Caco-2 (cell line): Measurements from ENCODE around the gene CENPP. TPM values are rescaled to one million over a fixed set of nuclear protein-coding genes. Genes with fewer than 3 reads are reported as not detected.

Source experiments
- BruUV-seq: library from RNA; stranded (reverse); fragments of 400-500 nt; replicated peaks from 2 replicates; lab custom pipeline; 2021; lab: Mats Ljungman, UMichigan
- CTCF ChIA-PET: fragments of 300-600 bp; sonication (Branson Sonifier 250); formaldehyde crosslinking; loops from one replicate; lab custom pipeline; 2022; ENCODE audit warnings: antibody characterized with exemption; lab: Charles Lee
- POLR2A ChIA-PET: fragments of 300-600 bp; sonication (Branson Sonifier 250); formaldehyde crosslinking; loops from one replicate; lab custom pipeline; 2022; ENCODE audit warnings: antibody characterized with exemption; lab: Charles Lee
- DNase-seq, 2 experiments: peaks; one replicate each; pipeline versions ENCODE4 v3.0.0 to v3.0.0-alpha.2; 2020 to 2022
- H3K27me3 ChIP-seq: replicated peaks from 2 replicates; pipeline ENCODE4 v1.6.0; 2011; ENCODE audit warnings: low read length; ENCODE audit not compliant: control insufficient read depth, insufficient read depth
- H3K36me3 ChIP-seq: 2 replicates; pipeline ENCODE4 v1.5.1; 2011; ENCODE audit warnings: low read length; ENCODE audit not compliant: control insufficient read depth, insufficient read depth
- H3K4me1 ChIP-seq: fragments of 250-450 bp; sonication (Bioruptor Pico); 2 replicates; pipeline ENCODE4 v1.5.1; 2020; ENCODE audit warnings: mild to moderate bottlenecking
- H3K4me3 ChIP-seq: 2 replicates; pipeline ENCODE4 v1.5.1; 2011; ENCODE audit warnings: low read depth, mild to moderate bottlenecking, control low read depth, low read length
- H3K9me3 ChIP-seq: fragments of 250-450 bp; sonication (Bioruptor Pico); 2 replicates; pipeline ENCODE4 v1.5.1; 2020; ENCODE audit warnings: mild to moderate bottlenecking, moderate library complexity
- H3K27ac Mint-ChIP-seq: one replicate; pipeline ENCODE4 v1.8.0; 2022; ENCODE audit warnings: mixed read lengths; ENCODE audit not compliant: unreplicated experiment
- H3K27me3 Mint-ChIP-seq: one replicate; pipeline ENCODE4 v1.8.0; 2022; ENCODE audit warnings: mixed read lengths; ENCODE audit not compliant: insufficient read depth, unreplicated experiment
- H3K36me3 Mint-ChIP-seq: one replicate; pipeline ENCODE4 v1.8.0; 2022; ENCODE audit warnings: mild to moderate bottlenecking, mixed read lengths; ENCODE audit not compliant: insufficient read depth, unreplicated experiment
- H3K4me1 Mint-ChIP-seq: one replicate; pipeline ENCODE4 v1.8.0; 2022; ENCODE audit warnings: low read depth, mixed read lengths; ENCODE audit not compliant: unreplicated experiment
- H3K4me3 Mint-ChIP-seq: one replicate; pipeline ENCODE4 v1.8.0; 2022; ENCODE audit warnings: mild to moderate bottlenecking, moderate library complexity, mixed read lengths; ENCODE audit not compliant: unreplicated experiment
- H3K9me3 Mint-ChIP-seq: one replicate; pipeline ENCODE4 v1.8.0; 2022; ENCODE audit warnings: mixed read lengths; ENCODE audit not compliant: unreplicated experiment
- CTCF ChIP-seq, 2 experiments: fragments of 200-600 bp in 1 of 2; IDR thresholded peaks; 1 replicate in 1 of 2; 2 replicates in 1 of 2; pipeline versions ENCODE4 v1.5.1 to v1.8.0; 2011 to 2022; ENCODE audit warnings: antibody characterized with exemption in 1 of 2, control low read depth in 1 of 2, inconsistent platforms in 1 of 2, low read depth in 1 of 2, low read length in 1 of 2, mild to moderate bottlenecking in 1 of 2, moderate library complexity in 1 of 2; ENCODE audit not compliant: insufficient read depth in 1 of 2, severe bottlenecking in 1 of 2, unreplicated experiment in 1 of 2
- intact Hi-C: fragments of 100-400 bp; cut with micrococcal nuclease; formaldehyde crosslinking; loops from one replicate; pipeline ENCODE4 v1.10.0; 2022; ENCODE audit not compliant: unreplicated experiment
- total RNA-seq: library from RNA; stranded (reverse); gene quantifications from 2 replicates; pipeline ENCODE4 v1.2.3, GENCODE V29; 2022

The CENPP gene
- total RNA-seq, 1 experiment from 2014 or later, result 7.6 TPM

- H3K36me3 Mint-ChIP-seq, result peaks cover 10% of the 10 kb centered on the region
- CTCF ChIA-PET, result interaction anchor here (0.7 kb wide), 1 partner anchor 479 kb away, joined by 4 read pairs; no protein-coding TSS in a partner anchor
Observed at GRCh38 chr9:92617951-92618510, 292.3 kb downstream of the CENPP start.

GRCh38 chr9:92618633-92619225 lies 293.0 kb downstream of the CENPP start:
- no peak overlapping the region for H3K4me3 Mint-ChIP-seq
- H3K36me3 Mint-ChIP-seq, result peaks cover 10% of the 10 kb centered on the region
- H3K9me3 Mint-ChIP-seq, result no peaks in the 10 kb centered on the region
- no peak overlapping the region for H3K27ac Mint-ChIP-seq
- no peak for TF ChIP-seq CTCF (IDR thresholded peaks at IDR 0.05; ENCODE audit: insufficient read depth in 1 of 2, low read depth in 1 of 2, low read length in 1 of 2, severe bottlenecking in 1 of 2, unreplicated experiment in 1 of 2)
- Histone ChIP-seq H3K36me3 (no peaks in the 10 kb centered on the region), H3K4me1 (no peaks in the 10 kb centered on the region), H3K9me3 (no peaks in the 10 kb centered on the region), H3K27me3 (no peaks in the 10 kb centered on the region), H3K4me3 (no peak overlapping the region)
- no TSS peak for BruUV-seq
- intact Hi-C loops, result no loop called here
- no peaks in the 10 kb centered on the region for H3K27me3 Mint-ChIP-seq
- ChIA-PET POLR2A (no interaction called here), CTCF (interaction anchor here (0.7 kb wide), 1 partner anchor 480 kb away, joined by 4 read pairs; no protein-coding TSS in a partner anchor)
- no peaks in the 10 kb centered on the region for H3K4me1 Mint-ChIP-seq
- no peak for DNase-seq

More at GRCh38 chr9:92617951-92618510, 292.3 kb downstream of the CENPP start:
- no peak for DNase-seq
- intact Hi-C loops, result no loop called here
- no peaks in the 10 kb centered on the region for H3K27me3 ChIP-seq
- no peak overlapping the region for H3K27ac Mint-ChIP-seq
- H3K4me3 Mint-ChIP-seq, result no peak overlapping the region
- H3K4me3 ChIP-seq, result no peak overlapping the region
- POLR2A ChIA-PET, result no interaction called here
- no peaks in the 10 kb centered on the region for H3K9me3 ChIP-seq
- no peaks in the 10 kb centered on the region for H3K36me3 ChIP-seq
- TF ChIP-seq CTCF (IDR thresholded peaks at IDR 0.05; ENCODE audit: insufficient read depth in 1 of 2, low read depth in 1 of 2, low read length in 1 of 2, severe bottlenecking in 1 of 2, unreplicated experiment in 1 of 2), result no peak
- no peaks in the 10 kb centered on the region for H3K27me3 Mint-ChIP-seq
- H3K4me1 Mint-ChIP-seq, result no peaks in the 10 kb centered on the region
- no peaks in the 10 kb centered on the region for H3K9me3 Mint-ChIP-seq
- no TSS peak for BruUV-seq
- no peaks in the 10 kb centered on the region for H3K4me1 ChIP-seq

GRCh38 chr9:92619601-92620300 lies 294.0 kb downstream of the CENPP start:
- Histone ChIP-seq H3K27me3 (no peaks in the 10 kb centered on the region), H3K4me1 (no peaks in the 10 kb centered on the region), H3K36me3 (no peaks in the 10 kb centered on the region), H3K4me3 (no peak overlapping the region), H3K9me3 (no peaks in the 10 kb centered on the region)
- DNase-seq, result no peak
- Mint-ChIP-seq H3K4me1 (no peaks in the 10 kb centered on the region), H3K9me3 (no peaks in the 10 kb centered on the region), H3K4me3 (no peak overlapping the region), H3K36me3 (peaks cover 13% of the 10 kb centered on the region), H3K27me3 (no peaks in the 10 kb centered on the region), H3K27ac (no peak overlapping the region)
- BruUV-seq, result no TSS peak
- intact Hi-C loops, result no loop called here
- ChIA-PET CTCF (no interaction called here), POLR2A (interaction anchor here (0.5 kb wide), 1 partner anchor 1656 kb away, joined by 4 read pairs; no protein-coding TSS in a partner anchor)
- no peak for TF ChIP-seq CTCF (IDR thresholded peaks at IDR 0.05; ENCODE audit: insufficient read depth in 1 of 2, low read depth in 1 of 2, low read length in 1 of 2, severe bottlenecking in 1 of 2, unreplicated experiment in 1 of 2)
